Measurements from ENCODE around the gene CNTFR. TPM values are rescaled to one million over a fixed set of nuclear protein-coding genes. Genes with fewer than 3 reads are reported as not detected.
A peak's percentile ranks its signal among the peaks of the same experiment; 100 is the strongest.

CNTFR gene
- total RNA-seq, 1 experiment from 2014 or later = 2.7 TPM

DNA sequence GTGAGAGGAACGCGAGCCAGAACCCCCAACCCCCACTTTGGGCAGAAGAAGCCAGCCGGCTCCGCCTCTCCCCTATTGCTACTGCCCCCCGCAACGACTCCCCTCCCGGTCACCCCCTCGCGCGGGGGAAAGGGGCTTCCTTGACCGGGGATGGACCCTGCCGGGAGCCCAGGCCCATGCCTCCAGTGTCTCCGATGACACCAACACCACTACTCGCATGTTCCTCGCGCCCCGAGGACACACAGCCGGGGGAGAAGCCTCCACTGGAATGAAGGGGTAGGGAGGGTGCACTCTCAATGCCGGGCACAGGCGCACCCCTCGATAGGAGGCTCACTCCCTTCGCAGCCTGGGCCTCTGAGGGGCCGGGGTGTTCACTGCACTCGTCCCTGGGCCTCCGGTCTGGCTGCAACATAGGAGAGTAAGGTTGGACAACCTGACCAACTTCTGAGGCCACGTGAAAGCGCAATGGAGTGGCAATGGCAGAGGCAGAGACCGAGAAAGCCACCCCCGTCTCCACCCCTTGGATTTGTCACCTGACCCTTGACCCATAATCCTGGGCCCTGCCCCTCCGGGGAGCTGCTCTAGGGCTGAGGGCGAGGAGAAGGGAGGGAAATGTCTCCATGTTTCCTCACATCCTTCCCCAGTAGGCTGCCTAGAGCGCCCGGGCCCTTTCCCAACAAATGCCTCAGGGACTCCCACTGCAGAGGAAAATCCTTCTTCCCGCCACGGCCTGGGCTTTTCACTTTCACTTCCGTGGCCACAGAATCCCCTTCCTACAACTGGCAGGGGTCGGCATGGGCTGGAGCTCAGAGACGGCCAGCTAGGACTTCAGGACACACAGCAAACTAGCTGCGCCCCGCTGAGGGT is 1.1 kb upstream of the CNTFR start:
- H3K9me3 ChIP-seq (ENCODE audit: control insufficient read depth, insufficient read depth, low read depth, low read length) = no peaks in the 10 kb centered on the region
- BruUV-seq (replicated peaks) = no TSS peak
- no peaks in the 10 kb centered on the region for H3K36me3 ChIP-seq (ENCODE audit: control insufficient read depth, insufficient read depth, low read length)
- in situ Hi-C loops (cut with HindIII; ENCODE audit: low pct_unique_long_range_greater_than_20kb, low sequenced_read_pairs) = no loop called here
- peak overlapping the region; percentile 36 to 42 for H3K4me3 ChIP-seq (ENCODE audit: low read depth in 2 of 2, low read length in 2 of 2)
- POLR2A ChIA-PET = no interaction called here
- no peak for DNase-seq (ENCODE audit: low read depth, low spot score)
- no peak overlapping the region for H3K27ac ChIP-seq (ENCODE audit: low read length)
- intact Hi-C loops (cut with micrococcal nuclease; ENCODE audit: unreplicated experiment) = loop anchor here (1.0 kb wide), 2 partner anchors 42 to 153 kb away; no protein-coding TSS in a partner anchor
- ATAC-seq = peak; percentile 13; the same call in 1 of the 2 replicates
- CTCF ChIA-PET = interaction anchor here (1.0 to 2.7 kb wide), 5 partner anchors 36 to 187 kb away, joined by 3 to 24 read pairs (median 6); no protein-coding TSS in a partner anchor
- TF ChIP-seq POLR2AphosphoS5 (IDR thresholded peaks at IDR 0.05; ENCODE audit: low read depth, low read length) (no peak), SIN3A (IDR thresholded peaks at IDR 0.05; ENCODE audit: borderline replicate concordance, insufficient read depth, low read depth, low read length) (no peak), TCF7L2 (IDR thresholded peaks at IDR 0.05; ENCODE audit: low read depth, low read length) (no peak)
- TF ChIP-seq, protein P1, sequence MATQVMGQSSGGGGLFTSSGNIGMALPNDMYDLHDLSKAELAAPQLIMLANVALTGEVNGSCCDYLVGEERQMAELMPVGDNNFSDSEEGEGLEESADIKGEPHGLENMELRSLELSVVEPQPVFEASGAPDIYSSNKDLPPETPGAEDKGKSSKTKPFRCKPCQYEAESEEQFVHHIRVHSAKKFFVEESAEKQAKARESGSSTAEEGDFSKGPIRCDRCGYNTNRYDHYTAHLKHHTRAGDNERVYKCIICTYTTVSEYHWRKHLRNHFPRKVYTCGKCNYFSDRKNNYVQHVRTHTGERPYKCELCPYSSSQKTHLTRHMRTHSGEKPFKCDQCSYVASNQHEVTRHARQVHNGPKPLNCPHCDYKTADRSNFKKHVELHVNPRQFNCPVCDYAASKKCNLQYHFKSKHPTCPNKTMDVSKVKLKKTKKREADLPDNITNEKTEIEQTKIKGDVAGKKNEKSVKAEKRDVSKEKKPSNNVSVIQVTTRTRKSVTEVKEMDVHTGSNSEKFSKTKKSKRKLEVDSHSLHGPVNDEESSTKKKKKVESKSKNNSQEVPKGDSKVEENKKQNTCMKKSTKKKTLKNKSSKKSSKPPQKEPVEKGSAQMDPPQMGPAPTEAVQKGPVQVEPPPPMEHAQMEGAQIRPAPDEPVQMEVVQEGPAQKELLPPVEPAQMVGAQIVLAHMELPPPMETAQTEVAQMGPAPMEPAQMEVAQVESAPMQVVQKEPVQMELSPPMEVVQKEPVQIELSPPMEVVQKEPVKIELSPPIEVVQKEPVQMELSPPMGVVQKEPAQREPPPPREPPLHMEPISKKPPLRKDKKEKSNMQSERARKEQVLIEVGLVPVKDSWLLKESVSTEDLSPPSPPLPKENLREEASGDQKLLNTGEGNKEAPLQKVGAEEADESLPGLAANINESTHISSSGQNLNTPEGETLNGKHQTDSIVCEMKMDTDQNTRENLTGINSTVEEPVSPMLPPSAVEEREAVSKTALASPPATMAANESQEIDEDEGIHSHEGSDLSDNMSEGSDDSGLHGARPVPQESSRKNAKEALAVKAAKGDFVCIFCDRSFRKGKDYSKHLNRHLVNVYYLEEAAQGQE (IDR thresholded peaks at IDR 0.05; ENCODE audit: insufficient read depth in 1 of 2, low read depth in 2 of 2, low read length in 1 of 2) = no peak
- TF ChIP-seq, protein P2, sequence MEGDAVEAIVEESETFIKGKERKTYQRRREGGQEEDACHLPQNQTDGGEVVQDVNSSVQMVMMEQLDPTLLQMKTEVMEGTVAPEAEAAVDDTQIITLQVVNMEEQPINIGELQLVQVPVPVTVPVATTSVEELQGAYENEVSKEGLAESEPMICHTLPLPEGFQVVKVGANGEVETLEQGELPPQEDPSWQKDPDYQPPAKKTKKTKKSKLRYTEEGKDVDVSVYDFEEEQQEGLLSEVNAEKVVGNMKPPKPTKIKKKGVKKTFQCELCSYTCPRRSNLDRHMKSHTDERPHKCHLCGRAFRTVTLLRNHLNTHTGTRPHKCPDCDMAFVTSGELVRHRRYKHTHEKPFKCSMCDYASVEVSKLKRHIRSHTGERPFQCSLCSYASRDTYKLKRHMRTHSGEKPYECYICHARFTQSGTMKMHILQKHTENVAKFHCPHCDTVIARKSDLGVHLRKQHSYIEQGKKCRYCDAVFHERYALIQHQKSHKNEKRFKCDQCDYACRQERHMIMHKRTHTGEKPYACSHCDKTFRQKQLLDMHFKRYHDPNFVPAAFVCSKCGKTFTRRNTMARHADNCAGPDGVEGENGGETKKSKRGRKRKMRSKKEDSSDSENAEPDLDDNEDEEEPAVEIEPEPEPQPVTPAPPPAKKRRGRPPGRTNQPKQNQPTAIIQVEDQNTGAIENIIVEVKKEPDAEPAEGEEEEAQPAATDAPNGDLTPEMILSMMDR (IDR thresholded peaks at IDR 0.05) = no peak
- H3K4me1 ChIP-seq (ENCODE audit: control insufficient read depth, insufficient read depth, low read length) = peaks cover 10% of the 10 kb centered on the region
- H3K27me3 ChIP-seq (ENCODE audit: control insufficient read depth, insufficient read depth, low read length) = peaks cover 6% of the 10 kb centered on the region

DNA sequence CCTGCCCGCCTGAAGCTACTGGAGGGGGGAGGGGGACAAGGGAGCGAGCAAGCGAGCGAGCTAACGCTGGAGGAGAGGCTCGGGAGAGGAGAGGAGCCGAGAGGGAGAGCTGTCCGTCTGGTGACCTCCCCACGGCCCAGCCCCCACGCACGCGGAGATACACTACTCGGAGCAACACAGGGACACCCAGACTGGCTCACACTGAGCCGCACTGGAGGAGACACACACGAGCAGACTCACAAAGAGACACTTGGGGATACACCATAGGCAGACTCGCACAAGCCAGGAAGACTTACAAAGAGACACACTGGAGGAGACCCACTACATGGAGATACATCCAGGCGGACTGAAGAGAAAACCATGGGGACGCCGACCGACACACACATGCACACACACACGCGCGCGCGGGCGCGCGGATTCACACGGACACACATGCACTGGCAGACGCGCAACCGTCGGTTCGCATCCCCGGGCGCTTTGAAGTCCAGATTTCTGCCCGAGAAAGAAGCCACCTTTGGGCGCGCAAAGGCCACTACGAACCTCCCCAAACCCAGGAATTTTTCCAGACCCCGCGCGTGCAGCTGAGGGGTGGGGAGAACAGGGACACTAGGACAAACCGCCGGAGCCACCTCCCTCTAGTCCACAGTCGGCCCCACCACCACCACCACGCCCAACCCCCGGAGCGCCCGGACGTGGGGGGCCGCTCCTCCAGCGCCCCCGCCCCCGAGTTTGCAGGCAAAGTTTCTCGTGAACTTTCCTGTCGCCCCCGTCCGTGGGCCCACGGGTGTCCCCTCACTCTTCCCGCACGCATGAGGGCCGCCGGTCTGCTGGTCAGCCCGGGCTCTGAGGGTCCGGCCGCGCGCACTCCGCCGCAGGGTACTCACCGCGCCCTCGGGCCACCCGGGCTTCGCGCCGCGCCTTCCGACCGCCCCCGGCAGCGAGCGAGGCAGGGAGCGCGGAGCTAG is 571 bp downstream of the CNTFR start:
- peak overlapping the region; percentile 35 to 42 for H3K4me3 ChIP-seq (ENCODE audit: low read depth in 2 of 2, low read length in 2 of 2)

More for the DNA sequence above, 571 bp downstream of the CNTFR start:
- peaks cover 4% of the 10 kb centered on the region; the same call in 1 of the 2 replicates for H3K27me3 ChIP-seq (ENCODE audit: control insufficient read depth, insufficient read depth, low read length)
- ATAC-seq (no peak), DNase-seq (ENCODE audit: low read depth, low spot score) (no peak)
- H3K4me1 ChIP-seq (ENCODE audit: control insufficient read depth, insufficient read depth, low read length) = peaks cover 10% of the 10 kb centered on the region
- no TSS peak for BruUV-seq (replicated peaks)
- in situ Hi-C loops (cut with HindIII; ENCODE audit: low pct_unique_long_range_greater_than_20kb, low sequenced_read_pairs) (no loop called here), intact Hi-C loops (cut with micrococcal nuclease; ENCODE audit: unreplicated experiment) (loop anchor here (5.0 kb wide), 1 partner anchor 187 kb away; no protein-coding TSS in a partner anchor)
- POLR2A ChIA-PET = no interaction called here
- TF ChIP-seq SIN3A (IDR thresholded peaks at IDR 0.05; ENCODE audit: borderline replicate concordance, insufficient read depth, low read depth, low read length) = no peak
- TF ChIP-seq TCF7L2 (IDR thresholded peaks at IDR 0.05; ENCODE audit: low read depth, low read length) = peak; percentile 83
- H3K9me3 ChIP-seq (ENCODE audit: control insufficient read depth, insufficient read depth, low read depth, low read length) = no peaks in the 10 kb centered on the region
- no peaks in the 10 kb centered on the region for H3K36me3 ChIP-seq (ENCODE audit: control insufficient read depth, insufficient read depth, low read length)
- H3K27ac ChIP-seq (ENCODE audit: low read length) = no peak overlapping the region
- CTCF ChIA-PET = no interaction called here
